Stimulated activated CD8-positive, alpha-beta memory T cell treated with anti-CD3 and anti-CD28 coated beads, Interleukin-15, amount 100 ng/mL, for 1 hour (primary cell): Measurements from ENCODE around the gene DNAJC22.
"Not testable (repeated sequence)": the region's sequence is repeated elsewhere in the genome, so short reads cannot be mapped to it uniquely, and the experiment has no call there.

ENCODE experiments used
- DNase-seq: peaks from one replicate; pipeline ENCODE4 v3.0.0-alpha.2; 2020; ENCODE audit warnings: low read depth

Gene DNAJC22

GRCh38 chr12:49346659-49347310 is at the start of gene DNAJC22:
DNAJC22 (plus strand) TSS chr12:49346888; CDS start chr12:49348873, 1,985 bp downstream.
- DNase-seq, result no peak

GRCh38 chr12:49297695-49298060 is 49.0 kb upstream of the DNAJC22 start:
- DNase-seq, result no peak

- no peak for DNase-seq
These were observed 48.5 kb upstream of the DNAJC22 start for GRCh38 chr12:49298160-49298559.

GRCh38 chr12:49301760-49302159 is 44.9 kb upstream of the DNAJC22 start:
- no peak for DNase-seq

- DNase-seq, result no peak
These were observed 42.5 kb upstream of the DNAJC22 start for GRCh38 chr12:49304161-49304560.

GRCh38 chr12:49305762-49306510 is 40.8 kb upstream of the DNAJC22 start:
- DNase-seq, result no peak

GRCh38 chr12:49309386-49309785 is 37.3 kb upstream of the DNAJC22 start:
- no peak for DNase-seq

GRCh38 chr12:49310451-49311000 is 36.2 kb upstream of the DNAJC22 start:
- not testable (repeated sequence) for DNase-seq

- no peak for DNase-seq
These were observed 31.9 kb upstream of the DNAJC22 start for GRCh38 chr12:49314811-49315210.

GRCh38 chr12:49317118-49317517 is 29.6 kb upstream of the DNAJC22 start:
- DNase-seq, result not testable (repeated sequence)

- DNase-seq, result not testable (repeated sequence)
These were observed 26.1 kb upstream of the DNAJC22 start for GRCh38 chr12:49320411-49321103.

GRCh38 chr12:49322367-49322707 is 24.4 kb upstream of the DNAJC22 start:
- DNase-seq, result no peak

GRCh38 chr12:49322708-49323523 is 23.8 kb upstream of the DNAJC22 start, which contains the start of gene TROAP:
TROAP (plus strand) TSS chr12:49323255; CDS start chr12:49323609, 354 bp downstream.
- peak; percentile 92 for DNase-seq

- DNase-seq, result no peak
These were observed 23.1 kb upstream of the DNAJC22 start for GRCh38 chr12:49323524-49324097.

GRCh38 chr12:49325606-49326005 is 21.1 kb upstream of the DNAJC22 start:
- no peak for DNase-seq

- DNase-seq, result no peak
These were observed 19.3 kb upstream of the DNAJC22 start for GRCh38 chr12:49327368-49327767.

GRCh38 chr12:49327887-49328286 is 18.8 kb upstream of the DNAJC22 start:
- DNase-seq, result no peak

GRCh38 chr12:49328816-49329215 is 17.9 kb upstream of the DNAJC22 start:
- DNase-seq, result no peak

GRCh38 chr12:49330032-49330619 is 16.6 kb upstream of the DNAJC22 start:
- no peak for DNase-seq

GRCh38 chr12:49330631-49331379 is 15.9 kb upstream of the DNAJC22 start:
- no peak for DNase-seq
